Small intestine (tissue), 7 donors: ENCODE data around the gene RBL2. TPM values are rescaled to one million over a fixed set of nuclear protein-coding genes. Genes with fewer than 3 reads are reported as not detected.

Experiments
- DNase-seq, 2 donors: peaks; one replicate each; pipeline versions ENCODE4 v3.0.0 to v3.0.0-alpha.2; 2013
- FAIRE-seq: peaks from 2 replicates; lab custom pipeline; 2012; peaks lifted over from hg19 to GRCh38; lab: Jason Lieb, UNC
- H3K27ac ChIP-seq, 3 donors: one replicate each; pipeline ENCODE4 v1.5.1; 2013; ENCODE audit warnings: low read length in 2 of 3, mild to moderate bottlenecking in 2 of 3, control low read depth in 1 of 3, inconsistent platforms in 1 of 3, low read depth in 1 of 3, moderate library complexity in 1 of 3
- H3K27me3 ChIP-seq, 3 donors: one replicate each; pipeline ENCODE4 v1.6.1; 2013; ENCODE audit warnings: low read length in 3 of 3, inconsistent platforms in 1 of 3; ENCODE audit not compliant: control insufficient read depth in 3 of 3, insufficient read depth in 3 of 3
- H3K36me3 ChIP-seq, 3 donors: one replicate each; pipeline ENCODE4 v1.6.1; 2013; ENCODE audit warnings: low read length in 3 of 3, inconsistent platforms in 1 of 3, low read depth in 1 of 3, mild to moderate bottlenecking in 1 of 3, moderate library complexity in 1 of 3; ENCODE audit not compliant: control insufficient read depth in 3 of 3, insufficient read depth in 2 of 3
- H3K4me1 ChIP-seq, 3 donors: one replicate each; pipeline ENCODE4 v1.6.1; 2013; ENCODE audit warnings: low read length in 2 of 3, inconsistent platforms in 1 of 3, low read depth in 1 of 3, mild to moderate bottlenecking in 1 of 3, moderate library complexity in 1 of 3; ENCODE audit not compliant: control insufficient read depth in 3 of 3, insufficient read depth in 2 of 3
- H3K4me3 ChIP-seq, 3 donors: one replicate each; pipeline ENCODE4 v1.5.1; 2013; ENCODE audit warnings: low read length in 3 of 3, control low read depth in 1 of 3, inconsistent platforms in 1 of 3, low read depth in 1 of 3, mild to moderate bottlenecking in 1 of 3, moderate library complexity in 1 of 3
- H3K9me3 ChIP-seq, 2 donors: one replicate each; pipeline ENCODE4 v1.6.1; 2013; ENCODE audit warnings: low read depth in 1 of 2, low read length in 1 of 2; ENCODE audit not compliant: control insufficient read depth in 2 of 2, insufficient read depth in 1 of 2
- WGBS, 3 donors: extraction: QIAGEN DNeasy Blood & Tissue Kit; methylation state at CpG; one replicate each; pipeline ENCODE4 v1.1.7; 2013; 5-methylcytosine and 5-hydroxymethylcytosine counted together
- polyA plus RNA-seq, 4 donors: library from polyadenylated mRNA; stranded (reverse) in 3 of 4; unstranded in 1 of 4; fragments of 200-250 nt in 3 of 4; fragments of 120-200 nt in 1 of 4; gene quantifications; one replicate each; pipeline versions ENCODE4 v1.2.1 to v1.2.3, GENCODE V29; 2013
- donor health status: healthy with polysubstance abuse.
- donor health status: control.
- donor health status: control.
- donor health status: Bipolar disorder and iron deficiency.
- donor health status: healthy.

The RBL2 gene
- polyA plus RNA-seq, 4 donors = 20.5 to 66.1 (median 28.5) TPM

GRCh38 chr16:53433930-53434376 lies 318 bp upstream of the RBL2 start:
- WGBS, 3 donors = 18 to 26% (median 20%) methylated on average over 13 of the region's 13 CpGs
- Histone ChIP-seq H3K27me3 (no peaks in the 10 kb centered on the region), H3K4me1 (peaks cover 0 to 4% (median 0%) of the 10 kb centered on the region in 3 donors), H3K27ac (peak overlapping the region; percentile 45 to 96 (median 96)), H3K36me3 (no peaks in the 10 kb centered on the region), H3K9me3 (peaks cover 0 to 2% of the 10 kb centered on the region in 2 donors), H3K4me3 (peak overlapping the region in 2 of 3 donors; percentile 79 to 99)
- FAIRE-seq = no peak
- no peak for DNase-seq

DNA sequence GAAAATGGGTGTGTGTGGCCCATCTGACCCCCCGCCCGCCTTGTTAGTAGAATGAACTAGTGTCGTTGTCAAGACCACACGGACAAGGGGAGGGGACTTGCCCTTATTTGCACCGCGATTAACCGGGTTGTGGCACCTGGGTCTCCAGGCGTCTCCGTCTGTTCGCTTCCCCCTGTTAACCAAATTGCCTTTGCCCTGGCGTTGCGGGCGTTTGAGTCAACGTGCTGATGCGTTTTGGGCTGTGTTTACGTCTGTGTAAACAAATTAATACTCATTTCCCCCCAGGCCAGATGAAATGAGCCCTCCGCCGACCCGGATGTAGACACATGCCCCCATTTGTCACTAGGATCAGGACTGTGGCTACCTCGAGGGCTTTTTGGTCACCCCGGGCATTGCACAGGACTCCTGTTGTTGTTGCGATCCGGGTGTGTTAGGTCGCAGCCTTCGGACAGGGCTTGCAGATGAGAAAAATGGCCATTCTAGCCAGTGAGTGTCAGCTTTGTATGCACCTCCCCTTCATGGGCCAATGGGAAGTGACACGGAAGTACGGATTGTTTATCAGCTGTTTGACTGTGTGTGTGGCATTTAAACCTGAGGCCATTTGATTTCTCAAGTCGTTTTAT lies 906 bp downstream of the RBL2 start:
- no peaks in the 10 kb centered on the region for H3K27me3 ChIP-seq
- FAIRE-seq = no peak
- no peaks in the 10 kb centered on the region for H3K9me3 ChIP-seq
- peak; percentile 88 to 95 for DNase-seq
- 0% methylated on average over 28 of the region's 28 CpGs for WGBS, 3 donors
- H3K36me3 ChIP-seq = peaks cover 0 to 5% (median 0%) of the 10 kb centered on the region in 3 donors
- H3K4me3 ChIP-seq = peak overlapping the region; percentile 59 to 99 (median 79)
- peak overlapping the region; percentile 80 to 96 (median 96) for H3K27ac ChIP-seq
- H3K4me1 ChIP-seq = peaks cover 0 to 4% (median 0%) of the 10 kb centered on the region in 3 donors

- H3K27me3 ChIP-seq = no peaks in the 10 kb centered on the region
- FAIRE-seq (no peak), DNase-seq (no peak)
- H3K9me3 ChIP-seq = no peaks in the 10 kb centered on the region
- H3K4me3 ChIP-seq = no peak overlapping the region
- no peak overlapping the region for H3K27ac ChIP-seq
- WGBS, 3 donors = 80 to 92% (median 82%) methylated on average over 5 of the region's 5 CpGs
- peaks cover 0 to 25% (median 4%) of the 10 kb centered on the region in 3 donors for H3K36me3 ChIP-seq
- H3K4me1 ChIP-seq = peaks cover 0 to 4% (median 0%) of the 10 kb centered on the region in 3 donors
Measured at GRCh38 chr16:53440125-53440524, 5.9 kb downstream of the RBL2 start.

DNA sequence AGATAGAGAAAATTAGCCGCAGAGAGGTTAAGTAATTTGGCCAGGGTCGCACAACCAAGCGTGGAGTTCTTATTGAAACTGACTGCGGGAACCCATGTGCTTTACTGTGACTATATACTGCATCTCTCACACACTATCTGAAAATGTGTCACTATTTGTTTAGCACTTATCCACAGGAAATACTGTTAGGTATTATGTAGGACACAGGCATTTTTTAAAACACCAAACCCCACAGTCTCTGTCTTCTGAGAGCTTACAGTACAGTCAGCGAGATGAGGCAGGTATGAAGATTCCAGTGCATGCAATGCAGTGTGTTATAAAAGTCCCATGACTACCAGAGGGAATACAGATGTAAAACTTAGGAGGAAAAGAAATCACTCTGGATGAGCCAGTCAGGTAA lies 11.3 kb downstream of the RBL2 start:
- FAIRE-seq = no peak
- Histone ChIP-seq H3K4me3 (no peak overlapping the region), H3K27ac (peak overlapping the region in 1 of 3 donors; percentile 4), H3K4me1 (no peaks in the 10 kb centered on the region), H3K27me3 (no peaks in the 10 kb centered on the region), H3K9me3 (no peaks in the 10 kb centered on the region), H3K36me3 (peaks cover 0 to 28% (median 8%) of the 10 kb centered on the region in 3 donors)
- 91 to 93% (median 93%) methylated on average over 5 of the region's 5 CpGs for WGBS, 3 donors
- peak in 1 of 2 donors; percentile 27 for DNase-seq

GRCh38 chr16:53446090-53446489 lies 11.8 kb downstream of the RBL2 start:
- FAIRE-seq = no peak
- no peaks in the 10 kb centered on the region for H3K27me3 ChIP-seq
- WGBS, 3 donors = 63 to 78% (median 69%) methylated on average over 3 of the region's 3 CpGs
- peaks cover 0 to 25% (median 8%) of the 10 kb centered on the region in 3 donors for H3K36me3 ChIP-seq
- no peak overlapping the region for H3K27ac ChIP-seq
- no peak overlapping the region for H3K4me3 ChIP-seq
- no peaks in the 10 kb centered on the region for H3K4me1 ChIP-seq
- no peak for DNase-seq
- H3K9me3 ChIP-seq = no peaks in the 10 kb centered on the region

DNA sequence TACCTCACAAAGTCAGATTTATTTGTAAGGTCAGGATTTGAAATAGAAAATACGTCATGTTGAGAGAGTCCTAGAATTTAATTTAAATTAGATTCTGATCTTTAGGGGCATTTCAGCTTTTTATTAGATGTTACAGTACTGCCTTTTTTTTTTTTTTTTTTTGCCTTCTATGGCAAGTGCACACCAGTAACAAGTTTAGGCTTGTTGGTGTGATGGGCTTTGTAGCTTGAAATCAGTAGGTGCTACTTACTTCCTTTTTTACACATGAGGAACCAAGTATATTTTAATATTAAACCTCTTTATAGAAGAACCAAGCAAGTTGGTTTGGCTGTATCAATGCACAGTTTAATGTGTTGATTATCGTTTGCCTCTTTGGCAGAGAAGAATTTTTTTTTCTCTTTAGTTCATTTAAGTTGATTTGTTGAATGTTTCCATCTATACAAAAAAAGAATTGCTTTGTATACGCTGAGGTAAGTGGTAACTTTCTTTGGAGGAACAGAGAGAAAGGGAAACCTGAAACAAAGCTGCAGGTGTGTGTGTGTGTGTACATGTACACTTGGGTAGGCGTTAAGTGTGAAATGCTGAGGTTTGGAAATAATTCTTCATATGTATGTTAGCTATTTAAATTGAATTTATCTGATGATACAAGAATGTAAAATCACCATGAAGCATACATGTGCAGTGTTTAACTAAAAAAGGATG lies 15.7 kb downstream of the RBL2 start:
- Histone ChIP-seq H3K4me3 (no peak overlapping the region), H3K27ac (no peak overlapping the region), H3K36me3 (peaks cover 2 to 22% (median 8%) of the 10 kb centered on the region in 3 donors), H3K4me1 (no peaks in the 10 kb centered on the region), H3K9me3 (no peaks in the 10 kb centered on the region), H3K27me3 (no peaks in the 10 kb centered on the region)
- DNase-seq (no peak), FAIRE-seq (no peak)
- WGBS, 3 donors = 81 to 90% (median 87%) methylated on average over 4 of the region's 4 CpGs

GRCh38 chr16:53453928-53454327 lies 19.7 kb downstream of the RBL2 start:
- no peaks in the 10 kb centered on the region for H3K4me1 ChIP-seq
- H3K36me3 ChIP-seq = peaks cover 4 to 24% (median 7%) of the 10 kb centered on the region in 3 donors
- no peaks in the 10 kb centered on the region for H3K27me3 ChIP-seq
- FAIRE-seq (no peak), DNase-seq (no peak)
- no peak overlapping the region for H3K4me3 ChIP-seq
- H3K27ac ChIP-seq = no peak overlapping the region
- WGBS, 3 donors = 91 to 94% (median 93%) methylated on average over 5 of the region's 5 CpGs
- H3K9me3 ChIP-seq = no peaks in the 10 kb centered on the region

DNA sequence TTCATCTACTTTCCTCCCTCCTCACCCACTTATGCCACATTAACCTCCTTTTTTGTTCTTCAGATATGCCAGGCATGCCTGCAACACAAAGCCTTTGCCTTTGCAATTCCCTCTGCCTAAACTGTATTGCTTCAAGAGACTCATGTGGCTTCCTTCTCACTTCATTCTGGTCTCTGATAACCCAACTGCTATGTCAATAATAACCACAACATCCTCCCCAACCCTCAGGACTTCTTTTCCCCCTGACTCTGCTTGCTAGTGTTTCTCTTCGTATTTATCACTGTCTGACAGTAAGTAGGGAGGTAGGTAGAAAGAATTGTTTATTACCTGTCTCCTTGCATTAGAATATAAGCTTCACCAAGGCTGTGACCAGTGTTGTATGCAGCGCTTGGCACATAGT lies 22.4 kb downstream of the RBL2 start:
- WGBS, 3 donors = 80 to 86% (median 85%) methylated on average over 2 of the region's 2 CpGs
- peak in 1 of 2 donors; percentile 62 for DNase-seq
- Histone ChIP-seq H3K4me1 (no peaks in the 10 kb centered on the region), H3K36me3 (peaks cover 9 to 27% (median 10%) of the 10 kb centered on the region in 3 donors), H3K4me3 (no peak overlapping the region), H3K27me3 (no peaks in the 10 kb centered on the region), H3K27ac (no peak overlapping the region), H3K9me3 (no peaks in the 10 kb centered on the region)
- no peak for FAIRE-seq
